Endodermal cell (in vitro differentiated cells): Measurements from ENCODE around the gene TIMM44. TPM values are rescaled to one million over a fixed set of nuclear protein-coding genes. Genes with fewer than 3 reads are reported as not detected.

Source experiments
- DNase-seq: peaks from one replicate; pipeline ENCODE4 v3.0.0-alpha.2; 2017
- H3K27ac ChIP-seq: 2 replicates; pipeline ENCODE4 v1.5.1; 2013; ENCODE audit warnings: mild to moderate bottlenecking, low read depth, low read length, moderate library complexity
- H3K27me3 ChIP-seq: 2 replicates; pipeline ENCODE4 v1.6.1; 2013; ENCODE audit warnings: mild to moderate bottlenecking, low read length, moderate library complexity; ENCODE audit not compliant: insufficient read depth, control insufficient read depth, poor library complexity, severe bottlenecking
- H3K36me3 ChIP-seq: 2 replicates; pipeline ENCODE4 v1.7.0; 2013; ENCODE audit warnings: mild to moderate bottlenecking, low read length, moderate library complexity; ENCODE audit not compliant: control insufficient read depth, insufficient read depth
- H3K4me1 ChIP-seq: one replicate; pipeline ENCODE4 v1.7.0; 2013; ENCODE audit warnings: low read length; ENCODE audit not compliant: control insufficient read depth, insufficient read depth
- H3K4me3 ChIP-seq: 2 replicates; pipeline ENCODE4 v1.5.1; 2013; ENCODE audit warnings: mild to moderate bottlenecking, low read length, moderate library complexity
- H3K9ac ChIP-seq: 2 replicates; pipeline ENCODE4 v1.6.1; 2013; ENCODE audit warnings: mild to moderate bottlenecking, low read length, moderate library complexity; ENCODE audit not compliant: poor library complexity, severe bottlenecking; ENCODE audit errors: extremely low read depth
- H3K9me3 ChIP-seq: 2 replicates; pipeline ENCODE4 v1.6.1; 2013; ENCODE audit warnings: mild to moderate bottlenecking, low read length, moderate library complexity; ENCODE audit not compliant: control insufficient read depth
- H3K27ac Mint-ChIP-seq: 2 replicates; pipeline ENCODE4 v1.8.0; 2020; ENCODE audit warnings: mixed read lengths
- H3K27me3 Mint-ChIP-seq: 2 replicates; pipeline ENCODE4 v1.8.0; 2021; ENCODE audit warnings: mild to moderate bottlenecking, mixed read lengths; ENCODE audit not compliant: insufficient read depth
- H3K36me3 Mint-ChIP-seq: 2 replicates; pipeline ENCODE4 v1.8.0; 2020; ENCODE audit warnings: low read depth, mixed read lengths
- H3K4me1 Mint-ChIP-seq: 2 replicates; pipeline ENCODE4 v1.8.0; 2020; ENCODE audit warnings: mixed read lengths
- H3K4me3 Mint-ChIP-seq: 2 replicates; pipeline ENCODE4 v1.8.0; 2020; ENCODE audit warnings: mild to moderate bottlenecking, moderate library complexity, mixed read lengths
- H3K9me3 Mint-ChIP-seq: 2 replicates; pipeline ENCODE4 v1.8.0; 2020; ENCODE audit warnings: mild to moderate bottlenecking, mixed read lengths
- WGBS, 2 experiments: methylation state at CpG; one replicate each; pipeline versions ENCODE4 v1.1.5 to v1.1.7; 2013; ENCODE audit warnings: missing lambda C conversion rate in 2 of 2, mixed read lengths in 1 of 2; ENCODE audit not compliant: insufficient coverage in 1 of 2, insufficient read length in 1 of 2; 5-methylcytosine and 5-hydroxymethylcytosine counted together
- total RNA-seq, 2 donors: library from RNA; stranded (reverse); fragmentation: NEBNext Ultra II Directional in 1 of 2; extraction: Animal tissue kit (Norgen Biotek cat#: 25700) in 1 of 2; gene quantifications; 2 replicates in 1 of 2; 3 replicates in 1 of 2; pipeline ENCODE4 v1.2.1, GENCODE V29; 2021
- TF ChIP-seq, protein P1 (sequence below): fragments of 200-600 bp; sonication (generic); conservative IDR thresholded peaks from 2 replicates; pipeline ENCODE4 v1.5.0; 2021; ENCODE audit warnings: antibody characterized with exemption, mild to moderate bottlenecking

Gene TIMM44
- total RNA-seq, 2 donors from 2014 or later, result 78.1 to 80.0 TPM

GRCh38 chr19:7978179-7978825 is 34.8 kb upstream of the TIMM44 start:
- WGBS, 2 experiments, result 92 to 96% methylated on average over 12 of the region's 12 CpGs
- TF ChIP-seq, protein P1, sequence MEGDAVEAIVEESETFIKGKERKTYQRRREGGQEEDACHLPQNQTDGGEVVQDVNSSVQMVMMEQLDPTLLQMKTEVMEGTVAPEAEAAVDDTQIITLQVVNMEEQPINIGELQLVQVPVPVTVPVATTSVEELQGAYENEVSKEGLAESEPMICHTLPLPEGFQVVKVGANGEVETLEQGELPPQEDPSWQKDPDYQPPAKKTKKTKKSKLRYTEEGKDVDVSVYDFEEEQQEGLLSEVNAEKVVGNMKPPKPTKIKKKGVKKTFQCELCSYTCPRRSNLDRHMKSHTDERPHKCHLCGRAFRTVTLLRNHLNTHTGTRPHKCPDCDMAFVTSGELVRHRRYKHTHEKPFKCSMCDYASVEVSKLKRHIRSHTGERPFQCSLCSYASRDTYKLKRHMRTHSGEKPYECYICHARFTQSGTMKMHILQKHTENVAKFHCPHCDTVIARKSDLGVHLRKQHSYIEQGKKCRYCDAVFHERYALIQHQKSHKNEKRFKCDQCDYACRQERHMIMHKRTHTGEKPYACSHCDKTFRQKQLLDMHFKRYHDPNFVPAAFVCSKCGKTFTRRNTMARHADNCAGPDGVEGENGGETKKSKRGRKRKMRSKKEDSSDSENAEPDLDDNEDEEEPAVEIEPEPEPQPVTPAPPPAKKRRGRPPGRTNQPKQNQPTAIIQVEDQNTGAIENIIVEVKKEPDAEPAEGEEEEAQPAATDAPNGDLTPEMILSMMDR, result no peak
- no peak for DNase-seq
- no peak overlapping the region for H3K4me3 Mint-ChIP-seq
- Histone ChIP-seq H3K36me3 (peaks cover 92% of the 10 kb centered on the region), H3K9ac (no peak overlapping the region), H3K4me1 (no peaks in the 10 kb centered on the region), H3K9me3 (no peaks in the 10 kb centered on the region), H3K4me3 (no peak overlapping the region), H3K27ac (no peak overlapping the region), H3K27me3 (no peaks in the 10 kb centered on the region)
- peaks cover 77% of the 10 kb centered on the region for H3K36me3 Mint-ChIP-seq
- no peaks in the 10 kb centered on the region for H3K4me1 Mint-ChIP-seq
- no peaks in the 10 kb centered on the region for H3K9me3 Mint-ChIP-seq
- H3K27me3 Mint-ChIP-seq, result no peaks in the 10 kb centered on the region
- H3K27ac Mint-ChIP-seq, result no peak overlapping the region

DNA sequence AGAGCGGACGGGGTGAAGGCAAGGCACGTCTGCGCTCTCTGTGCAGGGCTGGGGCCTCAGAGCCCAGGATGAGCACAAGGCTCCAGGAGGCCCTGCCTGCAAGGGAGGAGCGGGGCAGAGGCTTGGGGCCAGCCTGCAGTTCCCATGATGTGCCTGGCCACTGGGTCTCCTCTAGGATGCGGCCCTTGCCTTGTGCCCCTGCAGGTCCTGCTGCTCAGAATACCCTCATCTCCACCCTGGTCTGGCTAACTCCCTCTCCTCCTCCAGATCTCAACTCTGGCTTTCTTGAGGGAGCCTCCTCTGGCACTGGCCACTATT is 34.2 kb upstream of the TIMM44 start:
- no peak overlapping the region for H3K9ac ChIP-seq
- no peak overlapping the region for H3K4me3 Mint-ChIP-seq
- no peaks in the 10 kb centered on the region for H3K4me1 Mint-ChIP-seq
- H3K36me3 ChIP-seq, result peaks cover 86% of the 10 kb centered on the region
- H3K27me3 Mint-ChIP-seq, result no peaks in the 10 kb centered on the region
- 90 to 97% methylated on average over 2 to 6 of the region's 6 CpGs for WGBS, 2 experiments
- no peak for DNase-seq
- no peak overlapping the region for H3K27ac ChIP-seq
- H3K27me3 ChIP-seq, result no peaks in the 10 kb centered on the region
- no peaks in the 10 kb centered on the region for H3K9me3 ChIP-seq
- no peaks in the 10 kb centered on the region for H3K4me1 ChIP-seq
- TF ChIP-seq, protein P1, result no peak
- no peak overlapping the region for H3K27ac Mint-ChIP-seq
- H3K9me3 Mint-ChIP-seq, result no peaks in the 10 kb centered on the region
- no peak overlapping the region for H3K4me3 ChIP-seq
- peaks cover 72% of the 10 kb centered on the region for H3K36me3 Mint-ChIP-seq

DNA sequence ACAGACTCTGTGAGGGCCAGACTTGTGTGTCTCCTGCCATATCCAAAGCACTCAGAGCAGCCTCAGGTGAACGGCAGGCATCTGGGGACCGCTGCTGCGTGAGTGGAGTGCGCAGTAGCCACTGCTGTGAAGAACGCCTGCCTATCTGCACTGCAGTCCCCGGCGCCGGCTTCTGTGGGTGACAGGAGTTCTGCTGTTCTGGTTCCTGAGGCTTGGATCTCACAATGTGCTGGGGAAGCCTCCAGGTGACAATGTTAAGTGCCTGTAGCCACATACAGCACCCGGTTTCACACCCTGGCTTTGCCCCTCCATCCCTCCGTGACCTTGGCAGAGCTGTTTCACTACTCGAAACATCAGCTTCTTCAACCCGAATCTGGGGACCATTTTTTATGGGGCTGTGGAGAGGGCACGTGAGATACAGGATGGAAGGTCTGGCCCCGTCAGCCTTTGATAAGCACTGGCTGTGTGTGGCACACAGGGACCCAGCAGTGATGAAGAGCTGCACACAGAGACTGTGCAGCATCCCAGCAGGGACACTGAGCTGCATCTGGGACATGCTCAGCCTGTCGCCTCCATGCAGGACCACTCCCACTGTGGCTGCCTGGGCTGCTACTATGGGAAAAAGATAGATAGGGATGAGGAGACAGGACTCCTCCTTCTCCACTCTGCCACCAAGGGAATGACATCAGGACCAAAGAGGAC is 33.7 kb upstream of the TIMM44 start:
- H3K27me3 Mint-ChIP-seq, result no peaks in the 10 kb centered on the region
- no peaks in the 10 kb centered on the region for H3K9me3 Mint-ChIP-seq
- H3K4me1 Mint-ChIP-seq, result no peaks in the 10 kb centered on the region
- Histone ChIP-seq H3K27me3 (no peaks in the 10 kb centered on the region), H3K4me3 (no peak overlapping the region), H3K9me3 (no peaks in the 10 kb centered on the region), H3K4me1 (no peaks in the 10 kb centered on the region), H3K36me3 (peaks cover 84% of the 10 kb centered on the region), H3K27ac (no peak overlapping the region), H3K9ac (no peak overlapping the region)
- no peak overlapping the region for H3K4me3 Mint-ChIP-seq
- no peak overlapping the region for H3K27ac Mint-ChIP-seq
- DNase-seq, result no peak
- peaks cover 67% of the 10 kb centered on the region for H3K36me3 Mint-ChIP-seq
- TF ChIP-seq, protein P1, result no peak
- 94 to 99% methylated on average over 14 to 15 of the region's 15 CpGs for WGBS, 2 experiments
